HG03095 (cell line): ENCODE results near the gene KCNMA1.
"Not testable (repeated sequence)": the region's sequence is repeated elsewhere in the genome, so short reads cannot be mapped to it uniquely, and the experiment has no call there.

ENCODE experiments used
- ATAC-seq: cut with Tn5 transposase; IDR thresholded peaks from one replicate; pipeline ENCODE4 v1.9.1; 2021; ENCODE audit warnings: moderate library complexity; ENCODE audit not compliant: unreplicated experiment

Gene KCNMA1

GRCh38 chr10:77608281-77608680, 29.3 kb downstream of the KCNMA1 start:
- no peak for ATAC-seq

DNA sequence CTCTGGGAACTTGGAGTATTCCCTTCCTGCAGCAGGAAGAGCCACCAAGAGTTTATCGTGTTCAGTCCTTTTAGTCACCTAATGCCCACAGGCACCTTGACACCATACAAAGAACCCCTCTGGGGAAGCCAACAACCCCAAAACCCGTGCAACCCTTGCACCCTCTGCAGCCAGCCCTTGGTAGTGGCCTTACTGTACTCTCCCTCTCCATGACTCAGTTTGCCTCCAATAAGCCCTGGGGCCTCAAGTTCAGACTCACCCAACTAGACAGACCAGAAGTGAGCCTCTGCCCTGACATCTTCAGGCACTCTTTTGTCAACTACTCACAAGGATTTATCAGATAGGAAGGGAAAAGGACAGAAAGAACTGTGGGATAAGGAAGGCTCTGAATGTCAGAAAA, 30.9 kb downstream of the KCNMA1 start:
- ATAC-seq: no peak

GRCh38 chr10:77605466-77605865, 32.1 kb downstream of the KCNMA1 start:
- no peak for ATAC-seq

DNA sequence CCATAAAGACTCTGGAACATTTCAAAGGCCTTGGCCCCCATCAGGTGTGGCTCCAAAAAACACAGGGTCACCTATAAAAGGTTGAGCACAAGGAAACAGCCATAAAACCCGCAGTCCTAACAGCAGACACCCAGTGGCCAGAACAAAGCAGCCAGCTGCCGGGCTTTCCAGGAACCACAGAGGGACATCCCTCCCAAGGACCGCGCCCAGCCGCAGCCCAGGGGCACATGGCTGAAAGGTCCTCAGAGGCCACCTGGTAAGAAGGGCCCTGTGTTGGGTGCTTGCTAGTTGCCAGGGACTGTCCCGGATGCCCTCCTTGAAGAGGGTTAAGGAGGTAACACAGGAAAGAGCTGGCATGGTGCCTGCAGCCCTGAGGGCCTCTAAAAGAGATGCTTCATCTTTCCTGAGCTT, 32.7 kb downstream of the KCNMA1 start:
- ATAC-seq: no peak

- ATAC-seq: no peak
These were observed 33.5 kb downstream of the KCNMA1 start for GRCh38 chr10:77604063-77604462.

DNA sequence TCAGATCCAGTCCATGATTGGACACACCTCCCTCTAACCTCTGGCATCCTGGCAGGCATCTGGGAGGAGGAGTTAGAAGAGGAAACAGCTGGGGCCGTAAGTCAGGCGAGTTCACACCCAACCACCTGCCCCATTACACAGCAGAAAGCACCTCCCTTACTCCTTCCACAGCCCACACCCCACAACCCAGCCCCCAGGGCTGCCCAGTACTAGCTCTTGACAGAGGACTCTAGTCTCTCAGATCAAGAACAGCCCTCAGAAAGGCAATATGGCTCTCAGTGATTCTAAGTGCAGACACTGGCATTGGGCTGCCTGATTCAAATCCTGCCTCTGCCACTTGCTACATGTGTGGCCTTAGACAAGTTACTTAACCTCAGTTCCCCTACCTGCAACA, 34.1 kb downstream of the KCNMA1 start:
- ATAC-seq: no peak

DNA sequence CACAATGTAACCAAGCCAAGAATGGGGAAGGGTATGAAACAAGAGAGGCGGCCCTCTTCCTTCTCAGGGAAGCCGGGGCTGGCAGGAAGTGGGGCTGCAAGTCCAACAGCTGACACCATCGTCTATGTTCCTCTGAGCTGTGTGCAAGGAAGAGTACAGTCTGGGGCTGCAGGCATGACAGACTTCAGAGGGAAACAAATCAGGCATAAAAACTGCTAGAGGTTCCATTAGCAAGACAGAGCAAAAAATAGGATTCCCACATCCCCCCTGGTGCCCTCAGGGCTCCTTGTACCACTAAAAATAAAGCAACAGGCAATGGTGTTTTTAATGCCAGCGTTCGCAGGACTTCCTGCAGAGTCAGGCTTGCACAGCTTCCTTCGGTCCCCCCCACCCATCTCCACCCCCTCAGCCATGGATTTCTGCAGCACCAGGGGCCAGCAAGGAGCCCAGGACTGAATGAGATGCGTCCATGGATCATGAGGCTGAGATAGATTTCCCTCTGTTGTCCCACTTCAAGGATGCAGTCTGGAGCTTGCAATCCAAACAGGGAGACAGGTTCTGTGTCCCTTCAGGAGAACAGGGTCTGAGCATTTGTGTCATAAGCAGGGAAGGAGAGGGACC, 34.6 kb downstream of the KCNMA1 start:
- no peak for ATAC-seq

DNA sequence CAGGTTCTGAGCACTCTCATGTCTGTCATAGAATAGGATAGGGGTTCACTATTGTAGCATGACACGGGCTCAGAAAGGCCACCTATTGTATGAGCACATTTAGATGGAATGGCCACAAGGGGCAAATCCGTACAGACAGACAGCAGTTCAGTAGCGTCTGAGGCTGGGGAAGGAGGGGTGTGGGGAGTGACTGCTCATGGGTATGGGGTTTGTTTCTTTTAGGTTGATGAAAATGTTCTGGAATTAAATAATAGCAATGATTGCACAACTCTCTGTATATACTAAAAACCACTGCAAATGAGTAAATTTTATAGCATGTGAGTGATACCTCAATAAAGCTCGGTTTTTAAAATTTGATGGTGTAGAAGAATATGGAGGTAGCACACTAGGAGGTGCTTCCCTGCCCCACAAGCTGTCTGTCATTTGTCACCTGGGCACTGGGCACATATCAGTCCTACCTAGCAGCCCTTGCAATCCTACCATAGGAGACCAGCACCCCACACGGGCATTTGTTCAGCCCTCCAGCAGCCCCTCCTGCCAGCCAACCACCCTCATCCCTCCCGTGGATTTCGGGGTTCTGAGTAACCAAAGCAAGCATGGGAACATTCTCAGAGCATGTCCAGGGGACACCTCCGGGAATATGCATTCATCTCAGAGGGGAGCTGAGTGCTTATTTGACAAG, 35.2 kb downstream of the KCNMA1 start:
- no peak for ATAC-seq

DNA sequence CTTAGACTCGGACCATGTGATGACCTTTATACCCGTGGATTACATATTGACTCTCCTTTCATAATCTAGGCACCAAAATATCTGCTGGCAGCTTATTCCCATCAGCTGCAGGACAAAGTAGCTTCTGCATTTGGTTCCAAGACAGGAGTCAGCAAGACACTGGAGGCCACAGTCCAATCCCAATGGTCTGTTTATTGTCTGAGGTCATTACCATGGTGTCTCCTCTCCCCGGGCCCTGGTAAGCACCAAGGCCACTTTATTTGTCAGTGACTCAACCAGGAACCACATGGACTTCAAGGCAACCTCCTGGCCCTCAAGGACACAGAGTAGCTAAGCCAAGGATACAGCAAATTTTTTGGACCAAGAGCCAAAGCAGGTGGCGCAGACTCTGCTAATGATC, 36.1 kb downstream of the KCNMA1 start:
- no peak for ATAC-seq

- no peak for ATAC-seq
These were observed 37.0 kb downstream of the KCNMA1 start for GRCh38 chr10:77600640-77601039.

- ATAC-seq: no peak
These were observed 38.0 kb downstream of the KCNMA1 start for GRCh38 chr10:77599651-77600050.

DNA sequence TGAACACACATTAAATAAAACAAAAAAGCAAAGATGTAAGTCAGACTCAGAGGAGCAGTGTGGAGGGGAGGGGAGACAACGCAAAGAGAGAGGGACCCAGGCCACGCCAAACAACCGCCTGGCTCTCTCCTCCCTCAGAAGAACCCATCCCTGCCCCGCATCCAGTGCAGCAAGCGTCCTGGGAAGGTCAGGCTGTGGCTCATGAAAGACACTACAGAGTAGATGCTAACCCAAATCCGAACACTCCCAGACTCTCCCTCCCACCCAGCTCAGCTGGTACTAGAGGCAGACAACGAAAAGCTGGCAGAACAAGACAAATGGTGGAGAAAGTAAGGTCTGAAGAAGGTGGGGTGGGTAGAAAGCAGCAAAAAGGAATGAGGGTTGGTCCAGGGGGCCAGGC, 39.0 kb downstream of the KCNMA1 start:
- no peak for ATAC-seq

- ATAC-seq: no peak
These were observed 40.0 kb downstream of the KCNMA1 start for GRCh38 chr10:77597560-77597959.

- ATAC-seq: no peak
These were observed 43.2 kb downstream of the KCNMA1 start for GRCh38 chr10:77594471-77594783.

DNA sequence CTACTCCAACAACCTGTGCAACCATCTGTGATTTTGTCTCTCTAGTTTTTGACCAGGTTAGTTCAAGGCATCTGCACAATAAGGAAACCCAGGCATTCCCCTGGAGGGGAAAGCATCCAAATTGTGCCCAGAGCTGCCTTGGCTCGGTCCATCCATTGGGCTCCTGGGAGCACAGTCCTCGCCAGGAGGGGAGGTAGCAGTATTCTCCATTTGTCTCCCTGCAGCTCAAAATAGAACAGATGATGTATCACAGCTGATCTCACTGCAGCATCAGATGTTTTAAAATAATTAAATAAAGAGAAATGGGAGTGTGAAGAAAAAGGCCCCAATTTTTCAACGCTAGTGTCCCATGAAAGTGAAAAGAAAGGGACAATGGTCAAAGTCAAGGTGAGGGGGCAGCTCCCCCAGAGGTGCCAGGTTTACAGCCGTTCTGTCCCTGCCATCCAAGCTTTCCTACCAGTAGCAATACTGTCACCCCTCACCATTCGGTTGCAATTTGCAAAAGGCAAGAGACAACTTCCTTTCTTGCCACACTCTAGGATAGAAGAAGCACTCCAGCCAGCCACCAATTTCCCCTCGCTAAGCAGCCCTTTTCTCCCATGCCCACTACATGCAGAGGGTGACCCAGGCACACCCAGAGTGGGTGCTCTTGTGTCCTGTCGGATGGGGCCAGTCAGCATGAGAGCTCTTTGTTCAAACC, 43.7 kb downstream of the KCNMA1 start:
- no peak for ATAC-seq

GRCh38 chr10:77592946-77593636, 44.5 kb downstream of the KCNMA1 start:
- no peak for ATAC-seq

GRCh38 chr10:77592510-77592909, 45.1 kb downstream of the KCNMA1 start:
- ATAC-seq: no peak

DNA sequence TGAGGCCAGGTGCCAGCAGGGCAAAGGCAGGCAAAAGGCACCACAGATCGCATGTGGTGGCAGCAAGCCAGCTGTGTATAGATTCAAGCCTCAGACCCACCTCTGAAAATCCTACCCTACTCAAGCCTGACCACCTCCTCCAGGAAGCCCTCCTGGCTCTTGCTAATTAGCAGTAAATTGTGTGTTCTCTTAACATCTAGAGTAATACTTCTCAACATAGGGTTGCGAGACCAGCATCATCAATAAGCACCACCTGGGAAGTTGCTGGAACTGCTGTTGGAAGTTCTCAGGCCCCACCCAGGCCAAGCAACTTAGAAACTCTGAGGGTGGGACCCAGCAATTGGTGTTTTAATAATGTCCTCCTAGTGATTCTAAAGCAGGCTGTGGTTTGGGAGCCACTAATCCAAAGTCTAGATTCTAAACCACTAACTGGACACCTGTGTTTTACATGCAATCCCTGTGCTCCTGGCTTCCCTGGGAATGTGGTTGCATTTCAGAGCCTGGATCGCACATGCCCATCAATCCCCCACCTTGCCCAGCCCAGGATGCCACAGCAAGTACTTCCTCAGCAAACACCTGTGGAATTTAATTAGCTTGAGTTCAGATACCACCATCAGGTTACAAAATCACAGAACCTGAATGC, 46.2 kb downstream of the KCNMA1 start:
- no peak for ATAC-seq

DNA sequence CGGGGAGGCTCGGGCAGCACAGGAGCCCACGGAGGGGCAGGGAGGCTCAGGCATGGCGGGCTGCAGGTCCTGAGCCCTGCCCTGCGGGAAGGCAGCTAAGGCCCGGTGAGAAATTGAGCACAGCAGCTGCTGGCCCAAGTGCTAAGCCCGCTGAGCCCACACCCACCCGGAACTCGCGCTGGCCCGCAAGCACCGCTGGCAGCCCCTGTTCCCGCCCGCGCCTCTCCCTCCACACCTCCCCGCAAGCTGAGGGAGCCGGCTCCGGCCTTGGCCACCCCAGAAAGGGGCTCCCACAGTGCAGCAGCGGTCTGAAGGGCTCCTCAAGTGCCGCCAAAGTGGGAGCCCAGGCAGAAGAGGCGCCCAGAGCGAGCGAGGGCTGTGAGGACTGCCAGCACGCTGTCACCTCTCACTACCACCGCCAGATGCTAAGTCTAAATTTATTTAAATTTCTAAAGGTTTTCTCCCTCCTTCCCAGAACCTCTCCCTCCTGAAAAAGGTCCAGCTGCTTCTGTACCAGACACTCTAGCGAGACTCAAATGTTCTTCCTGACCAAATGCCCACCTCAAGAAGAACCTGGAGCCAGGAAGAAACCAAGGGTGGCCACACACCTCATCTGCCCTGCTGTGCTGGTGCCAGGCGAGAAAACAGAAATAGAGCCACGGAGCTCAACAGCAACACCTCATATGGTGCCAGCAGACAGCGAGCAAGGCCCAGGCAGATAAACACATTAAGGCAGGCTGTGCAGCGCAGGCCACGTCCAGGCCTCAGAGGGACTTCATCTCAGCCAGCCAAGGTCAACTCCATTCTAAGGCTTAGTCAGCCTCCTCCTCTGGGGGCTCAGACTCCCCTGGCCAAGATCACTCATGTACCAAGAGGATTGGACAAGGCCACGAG, 47.0 kb downstream of the KCNMA1 start:
- no peak for ATAC-seq

GRCh38 chr10:77589703-77590102, 47.9 kb downstream of the KCNMA1 start:
- ATAC-seq: not testable (repeated sequence)
